Suprapubic skin (tissue), 4 donors: ENCODE data around the gene SHPK. TPM values are rescaled to one million over a fixed set of nuclear protein-coding genes. Genes with fewer than 3 reads are reported as not detected.
"Not testable (repeated sequence)": the region's sequence is repeated elsewhere in the genome, so short reads cannot be mapped to it uniquely, and the experiment has no call there.

Experiments
- DNase-seq, 2 donors: peaks; one replicate each; pipeline ENCODE4 v3.0.0-alpha.2; 2019; ENCODE audit warnings: low spot score in 2 of 2
- H3K27ac ChIP-seq: fragments of 200-600 bp; sonication (generic); one replicate; pipeline ENCODE4 v1.5.1; 2019
- H3K27me3 ChIP-seq: fragments of 200-600 bp; sonication (generic); one replicate; pipeline ENCODE4 v1.5.1; 2019
- H3K36me3 ChIP-seq: fragments of 200-600 bp; sonication (generic); one replicate; pipeline ENCODE4 v1.5.1; 2019
- H3K4me1 ChIP-seq: fragments of 200-600 bp; sonication (generic); one replicate; pipeline ENCODE4 v1.5.1; 2019
- H3K4me3 ChIP-seq: fragments of 200-600 bp; sonication (generic); one replicate; pipeline ENCODE4 v1.5.1; 2019; ENCODE audit warnings: mild to moderate bottlenecking
- H3K9me3 ChIP-seq: fragments of 200-600 bp; sonication (generic); one replicate; pipeline ENCODE4 v1.5.1; 2019
- CTCF ChIP-seq, 2 donors: fragments of 200-600 bp in 1 of 2; fragments of 450-650 bp in 1 of 2; sonication (generic) in 1 of 2; IDR thresholded peaks; one replicate each; pipeline ENCODE4 v1.5.1; 2016 to 2019; ENCODE audit warnings: antibody characterized with exemption in 2 of 2, mild to moderate bottlenecking in 1 of 2, moderate library complexity in 1 of 2
- EP300 ChIP-seq: sonication (generic); formaldehyde crosslinking; IDR thresholded peaks from one replicate; pipeline ENCODE4 v1.6.1; 2017; ENCODE audit warnings: antibody characterized with exemption
- POLR2A ChIP-seq, 2 donors: fragments of 450-650 bp; IDR thresholded peaks; one replicate each; pipeline ENCODE4 v1.6.1; 2017; ENCODE audit warnings: antibody characterized with exemption in 2 of 2, mild to moderate bottlenecking in 2 of 2, moderate library complexity in 2 of 2
- POLR2AphosphoS5 ChIP-seq, 3 donors: sonication (generic); formaldehyde crosslinking; IDR thresholded peaks; one replicate each; pipeline ENCODE4 v1.6.1; 2017; ENCODE audit warnings: antibody characterized with exemption in 3 of 3
- WGBS: methylation state at CpG from one replicate; pipeline ENCODE4 v1.1.5; 2018; 5-methylcytosine and 5-hydroxymethylcytosine counted together
- total RNA-seq, 4 donors: library from RNA; depleted of rRNA; stranded (reverse); fragments of >200 nt; gene quantifications; one replicate each; pipeline ENCODE4 v1.1.0, GENCODE V29; 2016

Gene SHPK
- total RNA-seq, 4 donors from 2014 or later, result 19.0 to 21.9 (median 20.4) TPM

- Histone ChIP-seq H3K9me3 (no peaks in the 10 kb centered on the region), H3K4me1 (no peaks in the 10 kb centered on the region), H3K36me3 (peaks cover 48% of the 10 kb centered on the region), H3K27me3 (no peaks in the 10 kb centered on the region), H3K27ac (no peak overlapping the region), H3K4me3 (no peak overlapping the region)
- TF ChIP-seq POLR2A (IDR thresholded peaks at IDR 0.05) (no peak), CTCF (IDR thresholded peaks at IDR 0.05) (no peak), EP300 (no peak), POLR2AphosphoS5 (IDR thresholded peaks at IDR 0.05) (no peak)
- DNase-seq, result no peak
- 87% methylated on average over 8 of the region's 9 CpGs for WGBS
Observed at GRCh38 chr17:3582915-3583314, 53.1 kb downstream of the SHPK start.

- not testable (repeated sequence) for H3K27me3 ChIP-seq, H3K4me3 ChIP-seq, H3K4me1 ChIP-seq, H3K27ac ChIP-seq, DNase-seq, H3K9me3 ChIP-seq
- WGBS, result over 99% methylated on average over 4 of the region's 4 CpGs
- peaks cover 35% of the 10 kb centered on the region for H3K36me3 ChIP-seq
Observed at GRCh38 chr17:3578667-3579066, 57.4 kb downstream of the SHPK start.

GRCh38 chr17:3576970-3577369, 59.1 kb downstream of the SHPK start:
- Histone ChIP-seq H3K36me3 (peaks cover 42% of the 10 kb centered on the region), H3K4me3 (no peak overlapping the region), H3K27me3 (no peaks in the 10 kb centered on the region), H3K27ac (no peak overlapping the region), H3K9me3 (no peaks in the 10 kb centered on the region), H3K4me1 (no peaks in the 10 kb centered on the region)
- WGBS, result 84% methylated on average over 11 of the region's 11 CpGs
- TF ChIP-seq CTCF (IDR thresholded peaks at IDR 0.05) (no peak), EP300 (no peak), POLR2A (IDR thresholded peaks at IDR 0.05) (no peak), POLR2AphosphoS5 (IDR thresholded peaks at IDR 0.05) (no peak)
- DNase-seq, result no peak

GRCh38 chr17:3575511-3575910, 60.5 kb downstream of the SHPK start:
- WGBS, result 57% methylated on average over 5 of the region's 5 CpGs
- no peaks in the 10 kb centered on the region for H3K9me3 ChIP-seq
- no peaks in the 10 kb centered on the region for H3K27me3 ChIP-seq
- no peak for DNase-seq
- TF ChIP-seq POLR2AphosphoS5 (IDR thresholded peaks at IDR 0.05) (peak in 1 of 3 donors; percentile 78), EP300 (no peak)
- H3K36me3 ChIP-seq, result peaks cover 54% of the 10 kb centered on the region
- no peak overlapping the region for H3K4me3 ChIP-seq
- peak overlapping the region; percentile 29 for H3K27ac ChIP-seq
- no peaks in the 10 kb centered on the region for H3K4me1 ChIP-seq

- no peaks in the 10 kb centered on the region for H3K9me3 ChIP-seq
- no peak overlapping the region for H3K27ac ChIP-seq
- WGBS, result 88% methylated on average over 3 of the region's 7 CpGs
- H3K4me1 ChIP-seq, result no peaks in the 10 kb centered on the region
- H3K27me3 ChIP-seq, result no peaks in the 10 kb centered on the region
- no peak for DNase-seq
- no peak overlapping the region for H3K4me3 ChIP-seq
- no peak for TF ChIP-seq POLR2AphosphoS5 (IDR thresholded peaks at IDR 0.05)
- no peak for TF ChIP-seq EP300
- TF ChIP-seq POLR2A (IDR thresholded peaks at IDR 0.05), result no peak
- TF ChIP-seq CTCF (IDR thresholded peaks at IDR 0.05), result no peak
- peaks cover 45% of the 10 kb centered on the region for H3K36me3 ChIP-seq
Observed at GRCh38 chr17:3574231-3574630, 61.8 kb downstream of the SHPK start.

GRCh38 chr17:3573246-3574100, 62.6 kb downstream of the SHPK start:
- Histone ChIP-seq H3K27ac (no peak overlapping the region), H3K36me3 (peaks cover 44% of the 10 kb centered on the region), H3K4me3 (no peak overlapping the region), H3K4me1 (no peaks in the 10 kb centered on the region), H3K27me3 (no peaks in the 10 kb centered on the region), H3K9me3 (no peaks in the 10 kb centered on the region)
- TF ChIP-seq EP300 (no peak), POLR2A (IDR thresholded peaks at IDR 0.05) (no peak), CTCF (IDR thresholded peaks at IDR 0.05) (no peak), POLR2AphosphoS5 (IDR thresholded peaks at IDR 0.05) (no peak)
- 80% methylated on average over 17 of the region's 22 CpGs for WGBS
- DNase-seq, result no peak
